Subcutaneous abdominal adipose tissue (tissue), 5 donors: Measurements from ENCODE around the gene C19orf44.
"Not testable (repeated sequence)": the region's sequence is repeated elsewhere in the genome, so short reads cannot be mapped to it uniquely, and the experiment has no call there.

Experiments
- H3K27ac ChIP-seq: one replicate; pipeline ENCODE4 v1.7.0; 2013; ENCODE audit warnings: low read depth, mild to moderate bottlenecking, inconsistent platforms, low read length, moderate library complexity
- H3K27me3 ChIP-seq, 5 donors: one replicate each; pipeline ENCODE4 v1.7.0; 2013; ENCODE audit warnings: low read length in 5 of 5, inconsistent platforms in 1 of 5; ENCODE audit not compliant: control insufficient read depth in 5 of 5, insufficient read depth in 4 of 5
- H3K36me3 ChIP-seq, 5 donors: one replicate each; pipeline ENCODE4 v1.7.0; 2013; ENCODE audit warnings: low read length in 5 of 5; ENCODE audit not compliant: control insufficient read depth in 5 of 5, insufficient read depth in 5 of 5
- H3K4me1 ChIP-seq, 5 donors: one replicate each; pipeline ENCODE4 v1.7.0; 2013; ENCODE audit warnings: low read length in 5 of 5, mild to moderate bottlenecking in 3 of 5, moderate library complexity in 1 of 5; ENCODE audit not compliant: control insufficient read depth in 5 of 5, insufficient read depth in 5 of 5
- H3K4me3 ChIP-seq, 5 donors: one replicate each; pipeline ENCODE4 v1.7.0; 2013; ENCODE audit warnings: low read length in 5 of 5, low read depth in 1 of 5
- H3K9ac ChIP-seq, 5 donors: one replicate each; pipeline ENCODE4 v1.7.0; 2013; ENCODE audit warnings: low read length in 5 of 5, mild to moderate bottlenecking in 4 of 5, moderate library complexity in 3 of 5
- H3K9me3 ChIP-seq, 5 donors: one replicate each; pipeline ENCODE4 v1.7.0; 2013; ENCODE audit warnings: low read length in 5 of 5; ENCODE audit not compliant: control insufficient read depth in 5 of 5
- donor health status: healthy.
- donor health status: healthy.
- donor health status: healthy.
- donor health status: healthy.
- donor health status: healthy.

Gene C19orf44

GRCh38 chr19:16495982-16496612 is at the start of gene C19orf44, which contains the start of gene CALR3:
Gene C19orf44 (plus strand): TSS chr19:16496394. CDS start chr19:16500793, 4,399 bp downstream.
Gene CALR3 (minus strand): TSS chr19:16496167. CDS start chr19:16496129, 38 bp downstream.
- H3K4me3 ChIP-seq: peak within 1 kb of the TSS; percentile 70 to 90 (median 84)
- peaks cover 2 to 16% (median 15%) of the 10 kb centered on the region in 5 donors for H3K4me1 ChIP-seq
- H3K9ac ChIP-seq: peak within 1 kb of the TSS; percentile 48 to 81 (median 64)
- H3K27me3 ChIP-seq: no peaks in the 10 kb centered on the region
- H3K9me3 ChIP-seq: no peaks in the 10 kb centered on the region
- peaks cover 0 to 6% (median 0%) of the 10 kb centered on the region in 5 donors for H3K36me3 ChIP-seq
- H3K27ac ChIP-seq: peak within 1 kb of the TSS; percentile 54

GRCh38 chr19:16446724-16447368 is 49.3 kb upstream of the C19orf44 start:
- H3K27ac ChIP-seq: peak overlapping the region; percentile 11
- H3K4me1 ChIP-seq: peaks cover 12 to 54% (median 41%) of the 10 kb centered on the region in 5 donors
- no peaks in the 10 kb centered on the region for H3K36me3 ChIP-seq
- no peaks in the 10 kb centered on the region for H3K9me3 ChIP-seq
- no peaks in the 10 kb centered on the region for H3K27me3 ChIP-seq
- peak overlapping the region in 3 of 5 donors; percentile 38 to 41 (median 39) for H3K9ac ChIP-seq
- H3K4me3 ChIP-seq: peak overlapping the region in 2 of 5 donors; percentile 3 to 31

GRCh38 chr19:16448872-16449271 is 47.3 kb upstream of the C19orf44 start:
- not testable (repeated sequence) for H3K9me3 ChIP-seq, H3K9ac ChIP-seq, H3K4me3 ChIP-seq, H3K36me3 ChIP-seq, H3K27me3 ChIP-seq, H3K27ac ChIP-seq
- H3K4me1 ChIP-seq: peaks cover 7 to 43% (median 31%) of the 10 kb centered on the region in 5 donors

GRCh38 chr19:16449330-16449961 is 46.7 kb upstream of the C19orf44 start:
- Histone ChIP-seq H3K27ac (no peak overlapping the region), H3K9me3 (no peaks in the 10 kb centered on the region), H3K4me3 (no peak overlapping the region), H3K9ac (no peak overlapping the region), H3K27me3 (no peaks in the 10 kb centered on the region), H3K36me3 (no peaks in the 10 kb centered on the region), H3K4me1 (peaks cover 7 to 45% (median 32%) of the 10 kb centered on the region in 5 donors)

- Histone ChIP-seq H3K36me3 (no peaks in the 10 kb centered on the region), H3K27me3 (no peaks in the 10 kb centered on the region), H3K4me3 (no peak overlapping the region), H3K27ac (no peak overlapping the region), H3K9me3 (no peaks in the 10 kb centered on the region), H3K9ac (no peak overlapping the region), H3K4me1 (peaks cover 1 to 27% (median 17%) of the 10 kb centered on the region in 5 donors)
These were observed 43.9 kb upstream of the C19orf44 start for GRCh38 chr19:16452325-16452724.

- no peaks in the 10 kb centered on the region for H3K27me3 ChIP-seq
- H3K36me3 ChIP-seq: no peaks in the 10 kb centered on the region
- peaks cover 7 to 38% (median 30%) of the 10 kb centered on the region in 5 donors for H3K4me1 ChIP-seq
- H3K9ac ChIP-seq: peak overlapping the region in 1 of 5 donors; percentile 37
- no peaks in the 10 kb centered on the region for H3K9me3 ChIP-seq
- no peak overlapping the region for H3K27ac ChIP-seq
- H3K4me3 ChIP-seq: no peak overlapping the region
These were observed 41.8 kb upstream of the C19orf44 start for GRCh38 chr19:16454351-16454918.

- no peak overlapping the region for H3K9ac ChIP-seq
- H3K27ac ChIP-seq: no peak overlapping the region
- peaks cover 7 to 36% (median 30%) of the 10 kb centered on the region in 5 donors for H3K4me1 ChIP-seq
- H3K27me3 ChIP-seq: no peaks in the 10 kb centered on the region
- H3K36me3 ChIP-seq: no peaks in the 10 kb centered on the region
- no peak overlapping the region for H3K4me3 ChIP-seq
- no peaks in the 10 kb centered on the region for H3K9me3 ChIP-seq
These were observed 40.7 kb upstream of the C19orf44 start for GRCh38 chr19:16455489-16455888.

- Histone ChIP-seq H3K4me1 (peaks cover 7 to 41% (median 33%) of the 10 kb centered on the region in 5 donors), H3K4me3 (peak overlapping the region in 2 of 5 donors; percentile 3 to 28), H3K9me3 (no peaks in the 10 kb centered on the region), H3K27me3 (no peaks in the 10 kb centered on the region), H3K9ac (peak overlapping the region in 2 of 5 donors; percentile 29 to 35), H3K36me3 (no peaks in the 10 kb centered on the region), H3K27ac (no peak overlapping the region)
These were observed 39.5 kb upstream of the C19orf44 start for GRCh38 chr19:16456652-16457194.

- peak overlapping the region in 3 of 5 donors; percentile 3 to 28 (median 26) for H3K4me3 ChIP-seq
- no peaks in the 10 kb centered on the region for H3K9me3 ChIP-seq
- H3K27me3 ChIP-seq: no peaks in the 10 kb centered on the region
- H3K4me1 ChIP-seq: peaks cover 7 to 45% (median 36%) of the 10 kb centered on the region in 5 donors
- no peak overlapping the region for H3K27ac ChIP-seq
- H3K36me3 ChIP-seq: no peaks in the 10 kb centered on the region
- peak overlapping the region in 2 of 5 donors; percentile 44 to 51 for H3K9ac ChIP-seq
These were observed 38.8 kb upstream of the C19orf44 start for GRCh38 chr19:16457195-16457953.
